AG09309 (cell line): ENCODE results near the gene USP9Y.

Experiments
- DNase-seq: peaks from one replicate; pipeline ENCODE4 v3.0.0-alpha.2; 2010; ENCODE audit warnings: low read depth
- H3K4me3 ChIP-seq: 2 replicates; pipeline ENCODE4 v1.5.1; 2011; ENCODE audit warnings: mild to moderate bottlenecking, low read depth, low read length, moderate library complexity; ENCODE audit not compliant: control insufficient read depth
- TF ChIP-seq, protein P1 (sequence below): IDR thresholded peaks from 2 replicates; pipeline ENCODE4 v1.5.1; 2011; ENCODE audit warnings: mild to moderate bottlenecking, low read depth, low read length, inconsistent platforms; ENCODE audit not compliant: insufficient read depth, control insufficient read depth; ENCODE audit errors: missing control alignments

USP9Y gene

DNA sequence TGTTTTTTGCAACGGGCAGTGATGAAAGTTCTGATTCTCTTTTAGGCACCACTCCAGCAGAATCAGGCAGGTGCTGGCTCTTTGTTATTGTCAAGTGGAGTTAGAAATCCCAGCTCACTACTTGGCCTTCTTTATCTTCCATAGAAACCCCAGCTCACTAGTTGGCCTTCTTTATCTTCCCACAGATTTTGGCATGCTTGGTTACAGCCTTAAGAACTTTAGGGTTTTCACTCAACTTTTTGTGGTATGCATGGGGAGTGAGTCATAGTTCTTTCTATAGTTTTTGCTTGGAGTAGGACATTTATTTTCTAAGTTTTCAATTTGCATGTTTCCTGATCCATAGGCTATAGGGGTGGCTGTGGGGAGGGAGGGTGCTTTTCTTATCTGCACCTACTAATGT lies 55.0 kb downstream of the USP9Y start:
- TF ChIP-seq, protein P1, sequence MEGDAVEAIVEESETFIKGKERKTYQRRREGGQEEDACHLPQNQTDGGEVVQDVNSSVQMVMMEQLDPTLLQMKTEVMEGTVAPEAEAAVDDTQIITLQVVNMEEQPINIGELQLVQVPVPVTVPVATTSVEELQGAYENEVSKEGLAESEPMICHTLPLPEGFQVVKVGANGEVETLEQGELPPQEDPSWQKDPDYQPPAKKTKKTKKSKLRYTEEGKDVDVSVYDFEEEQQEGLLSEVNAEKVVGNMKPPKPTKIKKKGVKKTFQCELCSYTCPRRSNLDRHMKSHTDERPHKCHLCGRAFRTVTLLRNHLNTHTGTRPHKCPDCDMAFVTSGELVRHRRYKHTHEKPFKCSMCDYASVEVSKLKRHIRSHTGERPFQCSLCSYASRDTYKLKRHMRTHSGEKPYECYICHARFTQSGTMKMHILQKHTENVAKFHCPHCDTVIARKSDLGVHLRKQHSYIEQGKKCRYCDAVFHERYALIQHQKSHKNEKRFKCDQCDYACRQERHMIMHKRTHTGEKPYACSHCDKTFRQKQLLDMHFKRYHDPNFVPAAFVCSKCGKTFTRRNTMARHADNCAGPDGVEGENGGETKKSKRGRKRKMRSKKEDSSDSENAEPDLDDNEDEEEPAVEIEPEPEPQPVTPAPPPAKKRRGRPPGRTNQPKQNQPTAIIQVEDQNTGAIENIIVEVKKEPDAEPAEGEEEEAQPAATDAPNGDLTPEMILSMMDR = no peak
- no peak for DNase-seq
- H3K4me3 ChIP-seq = no peak overlapping the region

DNA sequence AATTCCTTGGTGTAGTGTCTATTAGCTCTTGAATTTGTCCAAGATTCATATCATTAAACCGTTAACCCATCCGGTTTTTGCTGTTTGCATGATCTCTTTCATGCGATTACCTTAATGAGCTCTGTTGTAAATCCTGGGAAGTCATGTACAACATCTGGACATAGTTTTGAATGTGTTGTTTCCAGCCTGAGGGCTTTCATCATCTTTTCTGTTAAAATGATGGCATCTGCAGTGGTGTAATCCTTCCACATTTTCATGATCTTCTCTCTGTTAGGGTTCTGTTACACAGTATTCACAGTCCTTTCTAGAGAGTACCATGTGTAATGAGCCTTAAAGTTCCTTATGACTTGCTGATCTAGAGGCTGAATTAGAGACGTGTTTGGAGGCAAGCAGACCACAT lies 64.9 kb downstream of the USP9Y start:
- H3K4me3 ChIP-seq = no peak overlapping the region
- DNase-seq = no peak
- TF ChIP-seq, protein P1 = no peak

DNA sequence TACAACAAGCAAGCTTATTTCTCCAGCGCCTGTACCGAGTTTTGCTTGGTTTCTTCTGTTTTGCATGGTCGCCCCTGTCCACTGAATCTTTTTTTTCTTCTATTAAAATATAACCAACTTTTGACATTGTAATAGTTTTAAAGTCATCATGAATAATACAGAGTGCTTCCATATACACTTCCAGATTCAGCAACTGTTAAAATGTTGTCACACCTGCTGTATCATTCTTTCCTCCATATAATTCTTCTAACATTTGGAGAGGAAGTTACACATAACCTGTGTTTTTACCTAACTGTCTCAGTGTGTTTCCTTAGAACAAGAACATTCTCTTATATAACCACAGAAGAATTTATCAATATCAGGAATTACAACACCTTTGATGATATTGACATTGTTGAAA lies 83.5 kb downstream of the USP9Y start:
- H3K4me3 ChIP-seq = no peak overlapping the region
- TF ChIP-seq, protein P1 = no peak
- DNase-seq = no peak

DNA sequence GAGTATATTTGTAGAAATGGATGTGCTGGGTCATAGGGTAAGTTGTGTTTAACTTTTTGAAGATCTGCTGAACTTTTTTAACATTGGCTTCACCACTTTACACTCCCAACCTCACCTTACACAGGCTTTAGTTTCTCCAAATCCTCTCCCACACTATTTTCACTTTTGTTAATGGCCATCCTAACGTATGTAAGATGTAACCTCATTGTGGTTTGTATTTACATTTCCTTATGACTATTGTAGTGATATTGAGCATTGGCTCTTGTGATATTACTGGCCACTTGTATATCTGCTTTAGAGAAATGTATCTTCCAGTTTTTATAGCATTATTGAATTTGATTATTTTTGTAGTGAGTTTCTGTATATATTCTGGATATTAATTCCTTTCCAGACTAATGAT lies 93.0 kb downstream of the USP9Y start:
- H3K4me3 ChIP-seq = no peak overlapping the region
- TF ChIP-seq, protein P1 = no peak
- DNase-seq = no peak

DNA sequence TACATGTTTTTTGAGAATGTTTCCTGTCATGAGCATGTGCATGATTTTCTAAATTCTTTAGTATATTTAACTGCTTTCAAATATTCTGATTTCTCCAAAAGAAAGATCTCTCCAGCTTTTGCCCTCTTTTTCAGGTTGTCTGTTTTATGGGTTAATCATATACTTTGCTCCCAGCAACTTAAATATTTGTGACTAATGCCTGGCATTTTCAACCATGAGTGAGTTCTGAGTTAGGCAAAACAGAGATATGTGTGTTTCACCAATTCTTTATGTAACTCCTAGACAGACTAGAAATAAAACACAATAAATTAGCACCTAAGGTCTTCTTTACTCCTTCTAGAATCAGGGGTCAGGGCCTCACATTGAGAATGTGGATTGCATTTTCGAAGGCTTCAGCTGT lies 107.0 kb downstream of the USP9Y start:
- TF ChIP-seq, protein P1 = no peak
- no peak overlapping the region for H3K4me3 ChIP-seq
- DNase-seq = no peak

DNA sequence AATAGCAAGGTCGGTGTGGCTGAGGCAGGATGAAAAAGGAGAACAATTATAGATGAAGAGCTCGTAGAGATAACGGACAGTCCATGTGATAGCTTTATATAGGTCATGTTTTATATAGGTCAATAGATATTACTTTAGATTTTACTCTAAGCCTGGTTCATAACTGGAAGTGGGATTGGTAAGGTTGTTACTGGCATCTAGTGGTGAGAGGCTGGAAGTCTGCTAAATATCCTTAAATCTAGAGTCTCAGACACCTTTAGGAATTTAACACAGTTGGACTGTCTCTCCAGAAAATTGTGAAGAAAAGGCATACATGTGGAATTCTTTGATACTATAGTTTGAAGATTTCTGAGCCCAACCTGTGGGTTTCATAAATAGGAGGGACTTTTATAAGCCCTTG lies 108.0 kb downstream of the USP9Y start:
- TF ChIP-seq, protein P1 = no peak
- no peak overlapping the region for H3K4me3 ChIP-seq
- DNase-seq = no peak

DNA sequence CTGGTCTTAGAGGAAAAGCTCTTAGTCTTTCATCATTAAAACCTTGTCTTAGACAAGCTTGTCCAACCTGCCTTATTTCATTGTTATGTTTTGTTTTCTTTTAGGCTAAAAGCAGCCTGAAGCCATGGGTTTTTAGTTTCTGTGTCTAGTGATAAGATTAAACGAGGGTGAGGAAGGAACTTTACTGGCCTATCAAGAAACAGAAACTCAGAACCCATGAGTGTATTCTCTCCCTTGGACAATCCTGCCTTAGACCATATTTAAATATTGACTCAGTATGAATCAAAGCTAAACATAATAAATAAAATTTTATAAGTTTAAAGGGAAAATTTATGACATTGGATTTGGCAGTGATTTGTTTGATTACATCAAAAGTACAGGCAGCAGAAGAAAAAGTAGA lies 122.4 kb downstream of the USP9Y start:
- DNase-seq = no peak
- TF ChIP-seq, protein P1 = no peak
- no peak overlapping the region for H3K4me3 ChIP-seq
